K562 (cell line): Measurements from ENCODE around the gene PLXND1. TPM values are rescaled to one million over a fixed set of nuclear protein-coding genes. Genes with fewer than 3 reads are reported as not detected.

ENCODE experiments used
- ELF2 ChIP-seq: fragments of 250-450 bp; sonication (Bioruptor Pico); IDR thresholded peaks from 2 replicates; pipeline ENCODE4 v1.5.0; 2021; ENCODE audit warnings: mild to moderate bottlenecking
- GABPA ChIP-seq: fragments of 200-800 bp; sonication (Bioruptor generic); conservative IDR thresholded peaks from 2 replicates; pipeline ENCODE4 v1.6.1; 2016; ENCODE audit warnings: low read depth, missing genetic modification characterization, missing compliant biosample characterization
- LARP7 ChIP-seq: fragments of 450-650 bp; IDR thresholded peaks from 2 replicates; pipeline ENCODE4 v1.6.1; 2016
- NCOA4 ChIP-seq: fragments of 450-650 bp; IDR thresholded peaks from 2 replicates; pipeline ENCODE4 v1.6.1; 2018; ENCODE audit warnings: mild to moderate bottlenecking; ENCODE audit not compliant: partially characterized antibody
- SRF ChIP-seq, 2 experiments: fragments of 250-450, 450-650 bp in 1 of 2; sonication (Bioruptor Pico) in 1 of 2; sonication (generic) in 1 of 2; formaldehyde crosslinking; IDR thresholded peaks; 2 replicates each; pipeline versions ENCODE4 v1.5.0 to v1.5.1; 2020 to 2022; ENCODE audit warnings: mild to moderate bottlenecking in 1 of 2, missing genetic modification reagents in 1 of 2
- TAF1 ChIP-seq: IDR thresholded peaks from 2 replicates; pipeline ENCODE4 v1.6.1; 2011; ENCODE audit warnings: mild to moderate bottlenecking, low read length, moderate library complexity; ENCODE audit not compliant: insufficient read depth, control insufficient read depth, severe bottlenecking; ENCODE audit errors: extremely low read depth
- XRCC3 ChIP-seq: fragments of 450-650 bp; IDR thresholded peaks from 2 replicates; pipeline ENCODE4 v1.6.1; 2017; ENCODE audit warnings: mild to moderate bottlenecking, moderate library complexity
- ZBTB1 ChIP-seq: sonication (generic); formaldehyde crosslinking; IDR thresholded peaks from 2 replicates; pipeline ENCODE4 v1.8.1; 2023; ENCODE audit warnings: missing genetic modification reagents, low read depth, mild to moderate bottlenecking, borderline replicate concordance
- ZC3H4 ChIP-seq: sonication (generic); formaldehyde crosslinking; IDR thresholded peaks from 2 replicates; pipeline ENCODE4 v1.9.0; 2021; ENCODE audit warnings: missing genetic modification reagents, borderline replicate concordance
- ZNF232 ChIP-seq: sonication (generic); formaldehyde crosslinking; IDR thresholded peaks from 2 replicates; pipeline ENCODE4 v1.8.0; 2022; ENCODE audit warnings: mild to moderate bottlenecking, missing genetic modification reagents
- ZNF79 ChIP-seq: fragments of 250-450 bp; sonication (Bioruptor Pico); IDR thresholded peaks from 2 replicates; pipeline ENCODE4 v1.4.0; 2020; ENCODE audit warnings: low read depth, mild to moderate bottlenecking, moderate library complexity
- polyA plus RNA-seq, 8 experiments: library from polyadenylated mRNA; depleted of rRNA in 4 of 8; stranded (reverse) in 5 of 8; unstranded in 3 of 8; fragments of >200 nt; fragmentation: Nextera tagmentation in 2 of 8; fragmentation: Illumina TruSeq in 1 of 8; extraction: Ambion mirVana in 2 of 8; extraction: Trizol in 1 of 8; gene quantifications; 2 replicates each; pipeline versions ENCODE4 v1.2.1 to v1.2.3, GENCODE V29; 2011 to 2014; ENCODE audit warnings: inconsistent platforms in 1 of 8, missing spikeins in 1 of 8
- total RNA-seq, 7 experiments: library from RNA; depleted of rRNA in 6 of 7; stranded (reverse); fragments of >200 nt in 6 of 7; fragmentation: Illumina TruSeq in 2 of 7; extraction: Trizol in 2 of 7; gene quantifications; 2 replicates each; pipeline versions ENCODE4 v1.2.1 to v1.2.3, GENCODE V29; 2011 to 2021; ENCODE audit warnings: low replicate concordance in 1 of 7
- TF ChIP-seq, protein P1 (sequence below): fragments of 450-650 bp; IDR thresholded peaks from 2 replicates; pipeline ENCODE4 v1.7.0; 2016; ENCODE audit warnings: borderline replicate concordance
- TF ChIP-seq, protein P2 (sequence below): fragments of 450-650 bp; IDR thresholded peaks from 2 replicates; pipeline ENCODE4 v1.6.1; 2017; ENCODE audit warnings: antibody characterized with exemption, mild to moderate bottlenecking
- TF ChIP-seq, protein P3 (sequence below): sonication (generic); formaldehyde crosslinking; IDR thresholded peaks from 2 replicates; pipeline ENCODE4 v1.8.0; 2022; ENCODE audit warnings: mild to moderate bottlenecking, missing genetic modification reagents, borderline replicate concordance

Gene PLXND1
- total and polyA plus RNA-seq, 9 of the 15 experiments (the other 6 are each of a cell fraction or from before 2014, with no cell fraction given), result 0.34 to 28.8 (median 14.0) TPM

DNA sequence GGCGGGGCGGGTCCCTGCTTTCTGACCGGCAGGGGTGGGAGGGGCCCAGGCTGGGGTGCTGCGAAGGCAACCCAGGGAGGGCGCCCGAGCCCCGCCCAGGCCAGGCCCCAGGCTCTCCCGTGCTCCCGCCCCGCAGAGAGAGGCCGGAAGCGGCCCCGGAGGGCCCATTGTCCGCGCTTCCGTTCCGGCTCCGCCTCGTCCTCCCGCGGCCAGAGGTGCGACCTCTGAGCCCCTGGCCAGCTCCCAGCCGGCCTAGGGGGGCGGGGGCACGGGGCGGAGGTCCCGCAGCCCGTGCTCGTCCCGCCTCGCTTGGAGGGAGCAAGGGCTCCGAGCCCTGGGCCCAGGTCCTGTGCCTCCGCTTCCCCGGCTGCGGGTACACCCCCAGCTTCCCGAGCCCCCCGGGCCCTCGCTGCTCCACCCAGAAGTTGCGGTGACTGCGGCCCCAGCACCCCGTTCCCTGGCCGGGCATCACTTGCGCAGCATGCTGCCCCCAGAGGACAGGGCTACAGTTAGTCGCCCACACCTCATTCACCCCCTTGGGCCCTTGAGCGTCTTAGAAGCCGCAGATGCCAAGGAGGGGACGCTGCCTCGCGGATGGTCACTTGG lies 20.4 kb upstream of the PLXND1 start (continued):
- TF ChIP-seq ZC3H4 (CRISPR knock-in tag) (no peak), ZBTB1 (CRISPR knock-in tag) (0 out of 2 replicates have a peak, but pooled peaks have one; percentile 17), SRF (CRISPR knock-in tag; IDR thresholded peaks at IDR 0.05) (peak in 1 of 2 experiments; percentile 61; a peak in 1 of 4 replicates), GABPA (tag) (peak; percentile 95), ELF2 (CRISPR knock-in tag) (0 out of 2 replicates have a peak, but pooled peaks have one; percentile 45), TAF1 (peak; percentile 29), ZNF79 (CRISPR knock-in tag) (no peak), ZNF232 (no peak), NCOA4 (no peak), XRCC3 (no peak), LARP7 (no peak)
- TF ChIP-seq, protein P1, sequence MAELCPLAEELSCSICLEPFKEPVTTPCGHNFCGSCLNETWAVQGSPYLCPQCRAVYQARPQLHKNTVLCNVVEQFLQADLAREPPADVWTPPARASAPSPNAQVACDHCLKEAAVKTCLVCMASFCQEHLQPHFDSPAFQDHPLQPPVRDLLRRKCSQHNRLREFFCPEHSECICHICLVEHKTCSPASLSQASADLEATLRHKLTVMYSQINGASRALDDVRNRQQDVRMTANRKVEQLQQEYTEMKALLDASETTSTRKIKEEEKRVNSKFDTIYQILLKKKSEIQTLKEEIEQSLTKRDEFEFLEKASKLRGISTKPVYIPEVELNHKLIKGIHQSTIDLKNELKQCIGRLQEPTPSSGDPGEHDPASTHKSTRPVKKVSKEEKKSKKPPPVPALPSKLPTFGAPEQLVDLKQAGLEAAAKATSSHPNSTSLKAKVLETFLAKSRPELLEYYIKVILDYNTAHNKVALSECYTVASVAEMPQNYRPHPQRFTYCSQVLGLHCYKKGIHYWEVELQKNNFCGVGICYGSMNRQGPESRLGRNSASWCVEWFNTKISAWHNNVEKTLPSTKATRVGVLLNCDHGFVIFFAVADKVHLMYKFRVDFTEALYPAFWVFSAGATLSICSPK, result no peak
- TF ChIP-seq, protein P2, sequence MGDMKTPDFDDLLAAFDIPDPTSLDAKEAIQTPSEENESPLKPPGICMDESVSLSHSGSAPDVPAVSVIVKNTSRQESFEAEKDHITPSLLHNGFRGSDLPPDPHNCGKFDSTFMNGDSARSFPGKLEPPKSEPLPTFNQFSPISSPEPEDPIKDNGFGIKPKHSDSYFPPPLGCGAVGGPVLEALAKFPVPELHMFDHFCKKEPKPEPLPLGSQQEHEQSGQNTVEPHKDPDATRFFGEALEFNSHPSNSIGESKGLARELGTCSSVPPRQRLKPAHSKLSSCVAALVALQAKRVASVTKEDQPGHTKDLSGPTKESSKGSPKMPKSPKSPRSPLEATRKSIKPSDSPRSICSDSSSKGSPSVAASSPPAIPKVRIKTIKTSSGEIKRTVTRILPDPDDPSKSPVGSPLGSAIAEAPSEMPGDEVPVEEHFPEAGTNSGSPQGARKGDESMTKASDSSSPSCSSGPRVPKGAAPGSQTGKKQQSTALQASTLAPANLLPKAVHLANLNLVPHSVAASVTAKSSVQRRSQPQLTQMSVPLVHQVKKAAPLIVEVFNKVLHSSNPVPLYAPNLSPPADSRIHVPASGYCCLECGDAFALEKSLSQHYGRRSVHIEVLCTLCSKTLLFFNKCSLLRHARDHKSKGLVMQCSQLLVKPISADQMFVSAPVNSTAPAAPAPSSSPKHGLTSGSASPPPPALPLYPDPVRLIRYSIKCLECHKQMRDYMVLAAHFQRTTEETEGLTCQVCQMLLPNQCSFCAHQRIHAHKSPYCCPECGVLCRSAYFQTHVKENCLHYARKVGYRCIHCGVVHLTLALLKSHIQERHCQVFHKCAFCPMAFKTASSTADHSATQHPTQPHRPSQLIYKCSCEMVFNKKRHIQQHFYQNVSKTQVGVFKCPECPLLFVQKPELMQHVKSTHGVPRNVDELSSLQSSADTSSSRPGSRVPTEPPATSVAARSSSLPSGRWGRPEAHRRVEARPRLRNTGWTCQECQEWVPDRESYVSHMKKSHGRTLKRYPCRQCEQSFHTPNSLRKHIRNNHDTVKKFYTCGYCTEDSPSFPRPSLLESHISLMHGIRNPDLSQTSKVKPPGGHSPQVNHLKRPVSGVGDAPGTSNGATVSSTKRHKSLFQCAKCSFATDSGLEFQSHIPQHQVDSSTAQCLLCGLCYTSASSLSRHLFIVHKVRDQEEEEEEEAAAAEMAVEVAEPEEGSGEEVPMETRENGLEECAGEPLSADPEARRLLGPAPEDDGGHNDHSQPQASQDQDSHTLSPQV, result peak; percentile 60; the same call in 1 of the 2 replicates
- TF ChIP-seq, protein P3, sequence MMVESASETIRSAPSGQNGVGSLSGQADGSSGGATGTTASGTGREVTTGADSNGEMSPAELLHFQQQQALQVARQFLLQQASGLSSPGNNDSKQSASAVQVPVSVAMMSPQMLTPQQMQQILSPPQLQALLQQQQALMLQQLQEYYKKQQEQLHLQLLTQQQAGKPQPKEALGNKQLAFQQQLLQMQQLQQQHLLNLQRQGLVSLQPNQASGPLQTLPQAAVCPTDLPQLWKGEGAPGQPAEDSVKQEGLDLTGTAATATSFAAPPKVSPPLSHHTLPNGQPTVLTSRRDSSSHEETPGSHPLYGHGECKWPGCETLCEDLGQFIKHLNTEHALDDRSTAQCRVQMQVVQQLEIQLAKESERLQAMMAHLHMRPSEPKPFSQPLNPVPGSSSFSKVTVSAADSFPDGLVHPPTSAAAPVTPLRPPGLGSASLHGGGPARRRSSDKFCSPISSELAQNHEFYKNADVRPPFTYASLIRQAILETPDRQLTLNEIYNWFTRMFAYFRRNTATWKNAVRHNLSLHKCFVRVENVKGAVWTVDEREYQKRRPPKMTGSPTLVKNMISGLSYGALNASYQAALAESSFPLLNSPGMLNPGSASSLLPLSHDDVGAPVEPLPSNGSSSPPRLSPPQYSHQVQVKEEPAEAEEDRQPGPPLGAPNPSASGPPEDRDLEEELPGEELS (CRISPR knock-in tag), result peak; percentile 47; the same call in 1 of the 2 replicates
